Measurements from ENCODE around the gene CORO2A.

DNA sequence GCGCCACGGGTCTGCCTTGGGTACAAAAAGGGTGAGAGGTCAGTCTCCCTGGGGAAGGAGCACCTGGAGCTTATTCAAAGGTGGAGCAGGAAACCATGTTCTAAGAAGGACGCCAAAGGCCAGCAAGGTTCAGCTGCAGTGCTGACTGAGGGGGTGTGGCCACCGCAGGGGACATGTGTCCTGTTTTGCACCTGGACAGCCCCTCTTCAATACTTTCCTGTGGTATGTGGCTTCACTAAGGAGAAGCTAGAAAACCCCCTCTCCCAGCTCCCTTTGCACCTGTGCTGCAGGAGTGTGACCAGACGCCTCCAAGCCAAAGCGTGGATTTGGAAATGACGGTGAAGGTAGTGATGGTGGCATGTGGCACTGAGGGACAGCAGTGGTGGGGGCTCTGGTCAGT lies 97.0 kb downstream of the CORO2A start:
- TF ChIP-seq ZNF23 (tag by site-specific recombination; IDR thresholded peaks at IDR 0.05; ENCODE audit: borderline replicate concordance): no peak
- TF ChIP-seq, protein P1, sequence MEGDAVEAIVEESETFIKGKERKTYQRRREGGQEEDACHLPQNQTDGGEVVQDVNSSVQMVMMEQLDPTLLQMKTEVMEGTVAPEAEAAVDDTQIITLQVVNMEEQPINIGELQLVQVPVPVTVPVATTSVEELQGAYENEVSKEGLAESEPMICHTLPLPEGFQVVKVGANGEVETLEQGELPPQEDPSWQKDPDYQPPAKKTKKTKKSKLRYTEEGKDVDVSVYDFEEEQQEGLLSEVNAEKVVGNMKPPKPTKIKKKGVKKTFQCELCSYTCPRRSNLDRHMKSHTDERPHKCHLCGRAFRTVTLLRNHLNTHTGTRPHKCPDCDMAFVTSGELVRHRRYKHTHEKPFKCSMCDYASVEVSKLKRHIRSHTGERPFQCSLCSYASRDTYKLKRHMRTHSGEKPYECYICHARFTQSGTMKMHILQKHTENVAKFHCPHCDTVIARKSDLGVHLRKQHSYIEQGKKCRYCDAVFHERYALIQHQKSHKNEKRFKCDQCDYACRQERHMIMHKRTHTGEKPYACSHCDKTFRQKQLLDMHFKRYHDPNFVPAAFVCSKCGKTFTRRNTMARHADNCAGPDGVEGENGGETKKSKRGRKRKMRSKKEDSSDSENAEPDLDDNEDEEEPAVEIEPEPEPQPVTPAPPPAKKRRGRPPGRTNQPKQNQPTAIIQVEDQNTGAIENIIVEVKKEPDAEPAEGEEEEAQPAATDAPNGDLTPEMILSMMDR (tag by site-specific recombination; IDR thresholded peaks at IDR 0.05): no peak
- TF ChIP-seq ZNF747 (tag by site-specific recombination; IDR thresholded peaks at IDR 0.05): no peak
- TF ChIP-seq, protein P2, sequence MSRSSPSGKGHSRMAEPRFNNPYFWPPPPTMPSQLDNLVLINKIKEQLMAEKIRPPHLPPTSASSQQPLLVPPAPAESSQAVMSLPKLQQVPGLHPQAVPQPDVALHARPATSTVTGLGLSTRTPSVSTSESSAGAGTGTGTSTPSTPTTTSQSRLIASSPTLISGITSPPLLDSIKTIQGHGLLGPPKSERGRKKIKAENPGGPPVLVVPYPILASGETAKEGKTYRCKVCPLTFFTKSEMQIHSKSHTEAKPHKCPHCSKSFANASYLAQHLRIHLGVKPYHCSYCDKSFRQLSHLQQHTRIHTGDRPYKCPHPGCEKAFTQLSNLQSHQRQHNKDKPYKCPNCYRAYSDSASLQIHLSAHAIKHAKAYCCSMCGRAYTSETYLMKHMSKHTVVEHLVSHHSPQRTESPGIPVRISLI (tag by site-specific recombination; IDR thresholded peaks at IDR 0.05): no peak
- no peak for TF ChIP-seq ZNF114 (tag by site-specific recombination; IDR thresholded peaks at IDR 0.05)
- no peak for TF ChIP-seq ZNF664 (tag by site-specific recombination; IDR thresholded peaks at IDR 0.05)
